ENCODE results near the gene CHRNG.

Gene CHRNG

DNA sequence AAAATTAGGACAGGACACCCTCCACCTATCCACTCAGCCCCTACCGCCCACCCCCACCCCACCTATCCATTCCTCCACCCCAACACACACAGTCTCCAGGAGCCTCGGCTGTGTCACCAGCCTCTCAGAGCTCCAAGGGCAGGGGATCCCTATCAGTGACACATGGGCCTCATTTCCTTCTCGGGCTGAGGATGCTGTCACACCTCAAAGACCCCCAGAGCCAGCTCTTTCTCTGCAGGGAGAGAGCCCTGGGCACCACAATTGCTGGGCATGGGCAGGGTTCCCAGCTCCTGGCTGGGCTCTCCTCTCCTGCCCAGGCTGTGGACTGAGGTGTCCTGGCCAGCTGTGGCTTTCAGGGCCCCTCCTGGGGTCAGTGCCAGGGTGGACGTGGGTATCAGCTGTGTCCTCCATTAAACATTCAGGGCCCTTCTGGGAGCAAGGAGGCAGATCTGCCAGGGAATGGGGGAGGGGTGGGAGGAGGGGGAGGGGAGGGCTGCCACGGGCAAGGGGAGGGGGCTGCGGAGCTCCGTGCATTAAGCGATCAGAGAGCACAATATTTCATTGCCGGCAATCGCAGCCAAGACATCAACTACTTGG lies 37.6 kb upstream of the CHRNG start:
- no peak overlapping the region for H3K4me3 Mint-ChIP-seq
- ATAC-seq (no peak), DNase-seq (no peak)
- no peaks in the 10 kb centered on the region for H3K36me3 Mint-ChIP-seq (ENCODE audit: low read depth)
- H3K4me1 Mint-ChIP-seq = peaks cover 14% of the 10 kb centered on the region
- H3K27ac Mint-ChIP-seq = no peak overlapping the region
- H3K27me3 Mint-ChIP-seq = peaks cover 35% of the 10 kb centered on the region
- H3K9me3 Mint-ChIP-seq = no peaks in the 10 kb centered on the region

GRCh38 chr2:232502511-232502910 lies 37.0 kb upstream of the CHRNG start:
- Mint-ChIP-seq H3K4me3 (peak overlapping the region; percentile 65), H3K27me3 (peaks cover 37% of the 10 kb centered on the region), H3K9me3 (no peaks in the 10 kb centered on the region), H3K27ac (no peak overlapping the region), H3K4me1 (peaks cover 14% of the 10 kb centered on the region), H3K36me3 (ENCODE audit: low read depth) (no peaks in the 10 kb centered on the region)
- no peak for ATAC-seq
- no peak for DNase-seq

DNA sequence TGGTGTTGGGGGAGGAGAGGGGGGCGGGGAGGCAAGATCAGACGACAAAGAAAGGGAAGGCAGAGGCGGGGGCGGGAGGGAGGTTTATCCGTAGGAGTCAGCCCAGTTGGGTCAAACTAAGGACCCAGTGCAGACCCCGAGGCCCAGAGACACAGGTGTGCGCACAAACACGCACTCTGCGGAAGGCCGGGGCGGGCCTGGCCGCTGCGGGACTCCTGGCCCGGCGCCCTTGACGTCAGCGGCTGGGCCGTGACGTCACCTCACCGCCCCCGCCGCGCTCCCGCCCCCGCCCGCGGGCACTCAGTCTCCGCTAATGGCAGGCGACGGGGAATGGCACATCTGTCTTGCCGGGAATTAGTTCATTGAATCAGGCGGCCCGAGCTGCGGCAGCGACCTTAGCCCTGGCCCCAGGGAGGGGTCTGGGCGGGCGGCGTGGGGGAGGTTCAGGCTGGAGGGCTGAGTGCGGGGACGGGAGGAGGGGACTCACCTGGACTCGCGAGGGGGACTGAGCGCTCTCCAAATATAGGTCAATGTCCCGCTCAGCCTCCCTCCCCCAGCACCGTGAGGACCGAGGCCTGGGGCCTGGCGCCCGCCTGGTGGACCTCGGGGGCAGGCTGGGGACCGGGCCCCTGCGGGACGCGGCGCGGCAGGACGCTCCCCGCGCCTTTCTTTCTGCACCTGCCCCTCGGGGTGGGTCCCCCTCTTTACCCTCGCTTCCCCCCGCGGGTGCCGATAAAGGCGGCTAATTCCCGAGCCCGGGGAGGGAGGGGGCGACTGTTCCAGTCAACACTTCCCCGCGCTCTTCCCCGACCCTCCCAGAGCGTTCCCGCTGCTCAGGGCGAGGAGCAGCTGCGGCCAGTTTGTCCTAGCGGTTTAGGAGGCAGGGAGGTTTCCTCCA lies 36.3 kb upstream of the CHRNG start:
- Mint-ChIP-seq H3K4me1 (peaks cover 14% of the 10 kb centered on the region), H3K4me3 (peak overlapping the region; percentile 65), H3K9me3 (no peaks in the 10 kb centered on the region), H3K27me3 (peaks cover 37% of the 10 kb centered on the region), H3K27ac (no peak overlapping the region), H3K36me3 (ENCODE audit: low read depth) (no peaks in the 10 kb centered on the region)
- ATAC-seq = peak; percentile 20
- peak; percentile 48 for DNase-seq

- ATAC-seq (no peak), DNase-seq (no peak)
- Mint-ChIP-seq H3K9me3 (no peaks in the 10 kb centered on the region), H3K27me3 (peaks cover 33% of the 10 kb centered on the region), H3K4me3 (peak overlapping the region; percentile 2), H3K27ac (no peak overlapping the region), H3K36me3 (ENCODE audit: low read depth) (no peaks in the 10 kb centered on the region), H3K4me1 (peaks cover 14% of the 10 kb centered on the region)
These were observed 35.6 kb upstream of the CHRNG start for GRCh38 chr2:232503809-232504323.

DNA sequence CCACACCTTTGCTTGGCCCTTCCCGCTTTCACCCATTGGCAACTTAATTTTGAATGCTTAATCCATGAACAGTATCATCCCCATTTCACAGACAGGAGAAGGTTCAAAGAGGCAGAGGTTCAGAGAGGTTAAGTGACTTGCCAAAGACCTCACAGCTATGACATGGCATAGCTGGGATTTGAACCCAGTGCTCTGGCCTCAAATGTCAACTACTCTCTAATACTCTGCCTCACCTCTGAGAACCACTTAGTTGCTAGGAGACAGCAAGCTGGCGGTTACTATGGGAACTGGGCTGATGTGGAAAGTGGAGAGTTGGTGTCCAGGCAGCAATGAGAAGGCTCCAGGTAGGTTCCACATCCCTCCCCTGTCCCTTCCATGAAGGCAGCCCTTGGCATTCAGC lies 35.1 kb upstream of the CHRNG start:
- no peak overlapping the region for H3K27ac Mint-ChIP-seq
- DNase-seq = no peak

GRCh38 chr2:232505856-232506255 lies 33.6 kb upstream of the CHRNG start:
- Mint-ChIP-seq H3K9me3 (no peaks in the 10 kb centered on the region), H3K27me3 (peaks cover 36% of the 10 kb centered on the region), H3K4me3 (no peak overlapping the region), H3K4me1 (peaks cover 14% of the 10 kb centered on the region), H3K27ac (no peak overlapping the region), H3K36me3 (ENCODE audit: low read depth) (no peaks in the 10 kb centered on the region)
- ATAC-seq (no peak), DNase-seq (no peak)

More for the DNA sequence above, 35.1 kb upstream of the CHRNG start:
- Mint-ChIP-seq H3K36me3 (ENCODE audit: low read depth) (no peaks in the 10 kb centered on the region), H3K4me3 (peak overlapping the region; percentile 34), H3K27me3 (peaks cover 33% of the 10 kb centered on the region), H3K4me1 (peaks cover 14% of the 10 kb centered on the region), H3K9me3 (no peaks in the 10 kb centered on the region)
- ATAC-seq = peak; percentile 33

DNA sequence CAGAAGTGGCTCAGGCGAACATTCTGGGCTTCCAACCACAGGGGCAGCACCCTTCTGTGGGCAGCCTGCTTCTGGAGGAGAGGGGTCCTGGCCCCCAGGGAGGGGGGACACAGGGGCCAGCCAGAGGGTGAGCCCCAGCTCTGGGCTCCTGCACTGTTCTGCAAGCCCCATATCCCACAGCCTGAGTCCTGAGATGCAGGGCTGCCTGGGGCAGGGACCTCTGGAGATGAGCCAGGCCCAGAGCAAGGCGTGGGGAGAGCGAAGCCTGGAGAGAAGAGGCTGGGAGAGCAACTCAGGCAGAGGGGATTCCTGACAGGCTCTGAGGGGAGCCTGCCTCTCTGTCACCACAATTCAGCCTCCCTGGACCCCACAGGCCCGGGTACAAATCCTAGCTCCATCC lies 32.8 kb upstream of the CHRNG start:
- H3K27me3 Mint-ChIP-seq = peaks cover 36% of the 10 kb centered on the region
- no peaks in the 10 kb centered on the region for H3K36me3 Mint-ChIP-seq (ENCODE audit: low read depth)
- no peaks in the 10 kb centered on the region for H3K9me3 Mint-ChIP-seq
- H3K4me1 Mint-ChIP-seq = peaks cover 14% of the 10 kb centered on the region
- DNase-seq = no peak
- H3K4me3 Mint-ChIP-seq = no peak overlapping the region
- no peak overlapping the region for H3K27ac Mint-ChIP-seq
- no peak for ATAC-seq

- H3K4me1 Mint-ChIP-seq = peaks cover 9% of the 10 kb centered on the region
- H3K9me3 Mint-ChIP-seq = no peaks in the 10 kb centered on the region
- no peak overlapping the region for H3K4me3 Mint-ChIP-seq
- H3K36me3 Mint-ChIP-seq (ENCODE audit: low read depth) = no peaks in the 10 kb centered on the region
- DNase-seq = no peak
- no peak for ATAC-seq
- H3K27me3 Mint-ChIP-seq = peaks cover 34% of the 10 kb centered on the region
- H3K27ac Mint-ChIP-seq = no peak overlapping the region
These were observed 31.2 kb upstream of the CHRNG start for GRCh38 chr2:232508251-232508650.

GRCh38 chr2:232511336-232511890 lies 28.1 kb upstream of the CHRNG start:
- no peaks in the 10 kb centered on the region for H3K4me1 Mint-ChIP-seq
- H3K27ac Mint-ChIP-seq = no peak overlapping the region
- no peaks in the 10 kb centered on the region for H3K9me3 Mint-ChIP-seq
- H3K36me3 Mint-ChIP-seq (ENCODE audit: low read depth) = no peaks in the 10 kb centered on the region
- H3K4me3 Mint-ChIP-seq = no peak overlapping the region
- ATAC-seq (no peak), DNase-seq (no peak)
- H3K27me3 Mint-ChIP-seq = peaks cover 14% of the 10 kb centered on the region

- ATAC-seq = no peak
- Mint-ChIP-seq H3K27ac (no peak overlapping the region), H3K9me3 (no peaks in the 10 kb centered on the region), H3K36me3 (ENCODE audit: low read depth) (no peaks in the 10 kb centered on the region), H3K4me3 (no peak overlapping the region), H3K4me1 (no peaks in the 10 kb centered on the region), H3K27me3 (peaks cover 10% of the 10 kb centered on the region)
- DNase-seq = no peak
These were observed 26.9 kb upstream of the CHRNG start for GRCh38 chr2:232512602-232513001.

DNA sequence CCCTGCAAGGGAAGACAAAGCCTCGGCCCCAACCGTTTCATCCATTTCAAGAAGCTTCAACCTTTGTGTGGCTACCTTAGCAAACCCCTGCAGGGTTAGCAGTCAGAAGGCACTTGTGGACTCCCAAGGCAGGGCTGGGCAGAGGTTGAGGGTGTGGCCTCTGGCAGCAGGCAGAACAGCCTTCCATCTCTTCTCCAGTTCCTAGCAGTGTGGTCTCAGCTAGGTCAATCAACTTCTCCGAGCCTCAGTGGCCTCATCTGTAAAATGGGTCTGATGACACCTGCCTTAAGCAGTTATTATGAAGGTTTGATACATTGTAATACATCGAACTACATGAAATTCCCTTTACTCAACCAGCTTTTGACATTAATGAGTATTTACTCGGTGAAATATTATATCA lies 26.1 kb upstream of the CHRNG start:
- peaks cover 10% of the 10 kb centered on the region for H3K27me3 Mint-ChIP-seq
- no peaks in the 10 kb centered on the region for H3K36me3 Mint-ChIP-seq (ENCODE audit: low read depth)
- no peak for DNase-seq
- ATAC-seq = no peak
- H3K4me3 Mint-ChIP-seq = no peak overlapping the region
- no peak overlapping the region for H3K27ac Mint-ChIP-seq
- H3K9me3 Mint-ChIP-seq = no peaks in the 10 kb centered on the region
- no peaks in the 10 kb centered on the region for H3K4me1 Mint-ChIP-seq

GRCh38 chr2:232515639-232516038 lies 23.9 kb upstream of the CHRNG start:
- Mint-ChIP-seq H3K9me3 (no peaks in the 10 kb centered on the region), H3K4me1 (no peaks in the 10 kb centered on the region), H3K27ac (no peak overlapping the region), H3K4me3 (no peak overlapping the region), H3K27me3 (peaks cover 20% of the 10 kb centered on the region), H3K36me3 (ENCODE audit: low read depth) (no peaks in the 10 kb centered on the region)
- ATAC-seq (no peak), DNase-seq (no peak)

DNA sequence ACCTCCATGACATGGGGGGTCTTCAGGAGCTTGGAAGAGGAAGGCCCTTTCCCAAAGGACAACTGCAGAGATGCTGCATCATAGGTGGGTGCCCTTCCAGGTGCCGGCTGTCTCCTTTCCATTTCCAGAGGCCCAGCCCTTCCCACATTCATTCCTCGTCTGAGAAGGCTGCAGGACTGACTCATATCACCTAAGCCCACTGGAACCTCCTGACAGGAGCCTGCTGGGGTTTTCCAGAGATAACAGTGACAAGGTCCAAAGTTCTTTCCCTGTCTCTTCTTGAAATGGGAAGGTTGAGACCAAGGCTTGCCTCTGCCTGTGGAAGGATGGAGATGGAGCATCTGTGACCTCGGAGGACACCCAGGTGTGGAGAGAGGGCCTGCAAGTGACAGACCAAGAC lies 22.9 kb upstream of the CHRNG start:
- Mint-ChIP-seq H3K27ac (no peak overlapping the region), H3K36me3 (ENCODE audit: low read depth) (no peaks in the 10 kb centered on the region), H3K9me3 (no peaks in the 10 kb centered on the region), H3K4me1 (peaks cover 2% of the 10 kb centered on the region), H3K4me3 (no peak overlapping the region), H3K27me3 (peaks cover 23% of the 10 kb centered on the region)
- DNase-seq = no peak
- ATAC-seq = no peak

DNA sequence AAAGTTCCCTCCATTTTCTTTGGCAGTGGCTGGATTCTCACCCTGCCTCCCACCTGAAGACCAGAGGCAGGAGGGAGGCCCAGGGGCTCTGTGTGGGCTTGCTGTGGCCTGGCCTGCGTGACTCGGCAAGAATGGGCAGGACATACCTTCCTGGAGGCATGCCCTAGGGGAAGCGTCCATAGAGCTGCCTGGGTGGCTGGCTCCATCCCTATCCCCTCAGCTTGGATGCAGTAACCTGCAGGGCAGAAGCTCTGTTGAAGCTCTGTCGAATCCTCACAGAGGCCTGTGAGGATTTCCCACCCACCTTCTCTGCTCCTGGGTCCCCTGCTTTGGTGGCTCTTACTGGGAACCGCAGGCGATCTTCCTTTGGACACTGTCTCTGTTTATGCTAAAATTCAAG lies 20.6 kb upstream of the CHRNG start:
- Mint-ChIP-seq H3K27me3 (peaks cover 28% of the 10 kb centered on the region), H3K4me1 (peaks cover 3% of the 10 kb centered on the region), H3K36me3 (ENCODE audit: low read depth) (no peaks in the 10 kb centered on the region), H3K9me3 (no peaks in the 10 kb centered on the region), H3K4me3 (no peak overlapping the region), H3K27ac (no peak overlapping the region)
- ATAC-seq = no peak
- no peak for DNase-seq
